Stimulated activated CD4-positive, alpha-beta T cell treated with anti-CD3 and anti-CD28 coated beads, Interleukin-1b, Interleukin-23, amount 100 ng/mL, for 48 hours (primary cell): ENCODE measurements around the gene RAET1L.
"Not testable (repeated sequence)": the region's sequence is repeated elsewhere in the genome, so short reads cannot be mapped to it uniquely, and the experiment has no call there.

ENCODE experiments used
- DNase-seq: peaks from one replicate; pipeline ENCODE4 v3.0.0-alpha.2; 2020

The RAET1L gene, protein sequence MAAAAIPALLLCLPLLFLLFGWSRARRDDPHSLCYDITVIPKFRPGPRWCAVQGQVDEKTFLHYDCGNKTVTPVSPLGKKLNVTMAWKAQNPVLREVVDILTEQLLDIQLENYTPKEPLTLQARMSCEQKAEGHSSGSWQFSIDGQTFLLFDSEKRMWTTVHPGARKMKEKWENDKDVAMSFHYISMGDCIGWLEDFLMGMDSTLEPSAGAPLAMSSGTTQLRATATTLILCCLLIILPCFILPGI

DNA sequence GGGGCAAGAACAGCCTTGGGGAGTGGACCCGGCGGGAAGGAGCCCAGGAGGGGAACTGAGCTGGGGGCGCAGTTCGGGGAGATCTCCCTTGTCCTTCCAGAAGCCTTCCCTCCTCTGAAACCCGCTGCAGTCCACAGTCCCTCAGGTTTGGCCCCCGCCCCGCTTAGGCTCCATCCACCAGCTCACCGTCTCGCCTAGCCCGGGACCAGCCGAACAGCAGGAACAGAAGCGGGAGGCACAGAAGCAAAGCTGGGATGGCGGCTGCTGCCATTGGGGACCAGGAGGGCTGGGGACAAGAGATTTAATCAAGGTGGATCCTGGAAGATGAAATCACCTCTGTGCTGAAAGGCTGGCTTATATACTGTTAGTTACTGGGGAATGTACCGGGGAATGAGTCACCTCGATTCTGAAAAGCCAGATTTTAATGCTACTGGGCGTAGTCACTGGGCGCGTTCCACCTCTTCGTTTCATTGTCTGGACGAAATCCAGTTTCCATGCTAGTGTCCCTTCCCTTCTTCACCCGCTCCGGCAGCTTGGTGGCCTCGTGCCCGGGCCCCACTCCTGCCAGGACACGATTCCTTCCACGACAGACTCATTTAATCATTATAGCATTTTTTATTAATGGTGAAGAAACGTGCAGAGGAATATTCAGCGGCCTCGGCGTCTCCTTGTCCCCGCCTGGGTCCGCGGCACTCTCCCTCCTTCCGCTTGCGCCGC is at the start of gene RAET1L:
TSS of gene RAET1L (minus strand) at position 332 of the 717 bp plus-strand sequence. CDS start at position 271, 61 bp downstream.
- peak; percentile 25 for DNase-seq

DNA sequence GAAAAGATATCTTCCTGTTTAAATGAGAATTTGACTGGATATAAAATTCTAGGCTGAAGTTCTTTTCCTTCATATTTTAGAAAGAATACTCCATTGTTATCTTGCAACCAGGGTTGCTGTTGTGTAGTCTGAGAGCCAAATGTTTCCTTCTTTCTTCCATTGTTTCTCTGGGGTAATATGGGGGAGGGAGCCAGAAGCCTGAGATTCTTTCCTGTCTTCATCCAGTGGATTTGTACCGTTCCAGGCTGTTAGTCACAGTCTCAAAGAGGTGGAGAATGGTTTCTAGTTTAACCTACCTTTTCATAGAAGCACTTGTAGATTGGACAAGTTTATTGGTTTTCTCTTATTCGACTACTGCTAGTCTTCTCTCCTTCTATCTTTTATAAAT is 49.7 kb upstream of the RAET1L start:
- no peak for DNase-seq

DNA sequence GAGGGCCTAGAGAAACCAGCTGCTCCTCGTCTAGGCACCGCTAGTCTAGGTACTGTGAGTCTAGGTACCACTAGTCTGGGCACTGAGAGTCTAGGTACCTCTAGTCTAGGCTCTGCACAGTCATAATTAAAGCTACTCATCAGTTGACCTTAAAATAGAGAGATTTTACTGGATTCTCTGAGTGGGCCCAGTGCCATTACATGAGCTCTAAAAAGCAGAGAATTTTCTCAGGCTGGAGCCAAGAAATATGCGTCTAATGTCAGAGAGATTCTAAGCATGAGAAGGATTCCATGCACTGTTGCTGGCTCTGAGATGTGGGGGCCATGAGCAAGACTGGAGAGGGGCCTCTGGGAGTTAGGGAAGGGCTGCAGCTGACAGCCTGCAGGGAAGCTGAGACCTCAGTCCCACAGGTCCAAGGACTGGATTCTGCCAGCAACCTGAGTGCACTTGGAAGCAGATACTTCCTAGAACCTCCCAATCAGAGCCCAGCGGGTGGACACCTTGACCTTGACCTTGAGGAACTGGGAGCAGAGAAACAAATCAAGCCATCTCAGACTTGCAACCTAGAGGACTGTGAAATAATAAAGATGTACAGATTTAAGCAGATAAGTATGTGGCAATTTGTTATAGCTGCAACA is 49.2 kb upstream of the RAET1L start:
- DNase-seq: not testable (repeated sequence)

DNA sequence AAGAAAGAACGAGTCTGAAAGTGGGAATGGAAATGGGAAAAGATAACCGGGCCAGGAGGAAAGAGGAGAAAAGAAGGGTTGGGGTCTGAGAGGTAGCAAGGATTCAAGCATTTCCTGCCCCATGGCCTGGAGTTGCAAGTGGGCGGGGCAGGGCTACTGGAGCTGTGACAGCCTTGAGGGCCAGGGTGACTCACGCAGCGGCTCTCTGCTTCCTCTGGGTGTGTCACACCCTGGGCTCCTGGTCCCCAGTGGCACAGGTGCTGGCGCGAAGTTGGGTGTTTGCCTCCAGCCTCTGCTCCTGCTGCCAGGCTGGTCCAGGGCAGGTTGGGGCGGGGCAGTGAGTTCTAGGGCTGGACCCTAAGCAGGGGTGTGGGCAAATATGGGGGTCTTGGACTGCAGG is 46.9 kb upstream of the RAET1L start:
- DNase-seq: peak; percentile 49

DNA sequence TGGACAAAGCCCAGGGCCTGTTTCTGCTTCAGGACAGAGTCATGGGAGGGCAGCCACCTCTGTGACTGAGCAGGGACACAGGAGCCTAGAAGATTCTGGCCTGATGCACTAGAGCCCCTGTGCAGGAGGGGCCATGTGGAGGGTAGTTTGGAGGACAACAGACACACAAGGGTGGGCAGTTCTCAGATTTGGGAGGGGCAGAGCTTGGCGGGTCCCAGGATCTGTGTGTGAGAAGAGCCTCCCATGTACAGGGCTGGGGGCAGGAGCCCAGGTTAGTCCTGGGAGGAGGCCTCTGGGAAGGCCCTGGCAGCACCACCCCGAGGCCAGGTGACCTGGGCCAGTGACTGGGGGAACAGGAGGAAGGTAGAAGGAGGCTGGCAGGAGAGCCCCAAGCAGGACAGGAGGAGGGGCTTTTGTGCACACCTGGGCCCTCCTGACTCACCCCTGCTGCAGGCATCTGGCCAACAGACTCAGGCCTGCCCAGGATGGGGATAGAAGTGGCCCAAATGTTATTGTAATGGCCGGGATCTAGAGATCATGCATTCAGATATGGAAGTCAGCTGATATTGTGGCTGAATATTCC is 45.0 kb upstream of the RAET1L start:
- no peak for DNase-seq

DNA sequence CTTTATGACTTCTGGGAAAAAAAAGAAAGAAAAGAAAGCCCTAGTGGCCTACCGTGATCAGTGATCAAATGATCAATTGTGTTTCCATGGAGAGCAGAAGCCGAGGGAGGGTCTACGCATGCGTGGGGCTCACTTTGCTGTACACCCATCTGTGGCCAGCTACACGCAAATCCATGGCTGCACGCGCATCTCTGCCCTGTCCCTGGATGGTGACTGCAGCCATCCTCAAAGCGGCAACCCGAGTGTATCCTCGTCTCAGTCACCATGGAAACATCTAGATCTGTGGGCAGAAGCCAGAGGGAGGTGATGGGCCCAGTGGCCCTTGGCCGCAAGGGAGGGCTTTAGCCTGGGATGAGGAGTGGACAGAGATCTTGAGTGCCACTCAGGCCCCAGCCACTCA is 44.4 kb upstream of the RAET1L start:
- no peak for DNase-seq

DNA sequence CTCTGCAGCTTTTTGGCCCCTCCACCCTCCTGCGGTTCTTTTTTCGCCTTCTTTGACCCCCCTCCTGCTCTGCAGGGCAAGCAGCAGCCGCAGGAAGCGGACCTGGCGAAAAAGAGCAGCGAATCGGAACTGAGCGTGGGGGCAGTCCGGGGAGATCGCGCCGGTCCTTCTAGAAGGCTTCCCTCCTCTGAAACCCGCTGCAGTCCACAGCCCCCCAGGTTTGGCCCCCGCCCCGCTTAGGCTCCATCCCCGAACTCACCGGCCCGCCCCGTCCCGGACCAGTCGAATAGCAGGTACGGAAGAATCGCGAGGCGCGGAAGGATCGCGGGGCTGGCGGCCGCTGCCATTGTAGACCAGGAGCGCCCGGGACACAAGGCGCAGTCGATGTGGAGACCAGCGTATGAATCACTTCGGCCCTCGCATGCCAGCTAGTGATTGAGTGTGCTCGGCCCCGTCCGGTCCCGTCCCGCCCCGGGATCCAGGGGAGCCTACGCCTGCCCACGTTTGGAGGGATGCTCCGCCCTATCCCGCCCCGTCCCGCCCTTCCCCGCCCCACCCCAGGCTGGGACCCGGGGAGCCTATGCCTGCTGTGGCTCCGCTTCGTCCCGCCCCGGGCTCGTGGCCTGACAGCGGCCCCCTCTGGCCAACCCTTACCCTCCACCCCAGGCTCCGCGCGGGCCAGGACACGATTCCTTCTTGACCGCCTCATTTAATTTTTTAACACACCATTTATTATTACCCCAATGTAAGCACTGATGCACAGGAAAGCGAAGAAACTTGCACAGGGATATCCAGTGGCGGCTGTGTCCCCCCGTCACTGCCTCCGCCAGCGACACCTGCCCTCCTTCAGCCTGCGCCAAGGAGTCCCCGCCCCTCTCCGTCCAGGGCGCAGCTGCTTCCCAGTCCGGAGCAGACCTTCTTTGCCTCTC is 43.7 kb upstream of the RAET1L start, which contains the start of gene ULBP3:
TSS of gene ULBP3 (minus strand) at position 402 of the 929 bp plus-strand sequence. CDS start at position 347, 55 bp downstream.
- DNase-seq: peak; percentile 62

DNA sequence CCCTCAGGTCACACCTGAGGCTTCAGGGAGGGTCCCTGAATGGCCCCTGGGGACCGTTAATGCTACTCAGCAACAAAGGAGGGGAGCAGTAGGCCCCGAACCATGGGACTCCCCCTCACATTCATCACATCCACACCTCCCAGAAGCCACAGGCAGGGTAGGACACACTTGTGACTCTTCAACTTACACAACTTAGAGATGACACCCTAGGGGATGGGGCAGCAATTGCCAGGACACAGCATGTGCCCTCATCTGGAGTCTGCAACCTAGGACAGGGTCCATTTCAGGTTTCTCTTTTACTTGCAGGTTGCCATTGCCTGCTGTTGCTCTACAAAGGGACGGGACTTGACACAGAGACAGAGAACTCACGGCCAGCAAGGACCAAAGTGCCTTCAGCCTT is 42.8 kb upstream of the RAET1L start:
- DNase-seq: no peak

DNA sequence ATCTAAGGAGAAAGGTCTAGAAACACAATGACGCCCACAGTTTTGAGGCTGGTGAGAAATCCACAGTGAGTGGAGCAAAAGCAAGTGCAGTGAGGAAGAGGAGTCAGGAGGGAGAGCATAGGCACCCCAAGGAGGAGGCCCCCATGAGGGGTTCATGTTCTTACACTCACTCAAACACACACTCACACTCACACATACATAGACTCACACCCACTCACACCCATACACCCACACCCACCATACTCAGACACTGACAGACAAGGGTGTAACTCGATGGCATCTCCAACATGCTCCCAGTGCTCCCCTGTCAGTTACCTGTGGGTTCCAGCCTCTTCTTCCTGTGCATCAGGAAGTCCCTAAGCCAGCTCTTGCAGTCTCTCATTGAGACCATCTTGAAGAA is 39.8 kb upstream of the RAET1L start:
- no peak for DNase-seq

DNA sequence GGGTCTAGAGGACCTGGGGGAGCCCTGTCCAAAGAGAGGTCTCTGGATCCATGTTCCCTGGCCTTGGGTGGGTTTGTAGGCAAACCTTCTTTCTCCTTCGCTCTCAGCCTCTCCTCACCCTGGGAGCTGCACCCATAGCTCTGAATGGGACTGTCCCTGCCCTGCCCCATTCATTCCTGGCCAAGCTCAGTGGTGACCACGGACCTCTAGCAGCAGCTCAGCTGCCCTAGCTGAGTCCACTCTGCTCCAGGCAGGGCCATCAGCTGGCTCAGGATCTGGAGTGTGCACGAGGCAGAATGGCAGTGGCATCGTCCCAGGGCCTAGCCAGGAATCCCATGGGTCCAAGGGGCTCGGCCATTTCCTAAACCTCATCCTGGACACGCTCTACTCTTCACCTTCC is 38.3 kb upstream of the RAET1L start:
- DNase-seq: no peak

DNA sequence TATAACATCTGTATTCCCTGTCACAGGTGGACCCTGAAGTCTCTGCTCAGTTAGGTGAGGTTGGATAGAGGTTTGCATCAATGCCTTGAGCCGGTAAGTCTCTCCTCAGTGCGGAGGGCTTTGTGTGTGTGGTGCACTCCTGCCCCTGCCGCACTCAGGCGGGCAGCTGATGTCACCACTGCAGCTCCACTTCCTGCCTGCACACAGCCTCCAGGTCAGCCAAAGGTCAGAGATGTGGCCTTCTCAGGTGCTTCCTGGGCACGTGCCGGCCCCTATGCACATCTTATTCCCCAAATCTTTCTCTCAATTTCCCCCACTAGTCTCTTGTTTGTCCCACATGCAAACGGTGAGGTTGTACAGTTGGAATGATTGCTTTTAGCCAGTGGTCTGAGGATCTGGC is 34.6 kb upstream of the RAET1L start:
- not testable (repeated sequence) for DNase-seq

DNA sequence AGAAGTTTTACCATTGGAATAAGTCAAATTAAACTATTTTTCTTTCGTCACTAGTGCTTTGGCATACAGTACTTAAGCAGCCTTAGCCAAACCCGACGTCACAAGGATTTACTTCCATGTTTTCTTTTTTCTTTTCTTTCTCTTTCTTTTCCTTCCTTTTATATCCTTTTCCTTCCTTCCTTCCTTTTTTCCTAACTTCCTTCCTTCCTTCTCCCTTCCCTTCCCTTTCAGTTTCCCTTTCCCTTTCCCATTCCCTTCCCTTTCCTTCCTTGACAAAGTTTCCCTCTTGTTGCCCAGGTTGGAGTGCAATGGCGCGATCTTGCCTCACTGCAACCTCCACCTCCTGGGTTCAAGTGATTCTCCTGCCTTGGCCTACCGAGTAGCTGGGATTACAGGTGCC is 33.7 kb upstream of the RAET1L start:
- no peak for DNase-seq

DNA sequence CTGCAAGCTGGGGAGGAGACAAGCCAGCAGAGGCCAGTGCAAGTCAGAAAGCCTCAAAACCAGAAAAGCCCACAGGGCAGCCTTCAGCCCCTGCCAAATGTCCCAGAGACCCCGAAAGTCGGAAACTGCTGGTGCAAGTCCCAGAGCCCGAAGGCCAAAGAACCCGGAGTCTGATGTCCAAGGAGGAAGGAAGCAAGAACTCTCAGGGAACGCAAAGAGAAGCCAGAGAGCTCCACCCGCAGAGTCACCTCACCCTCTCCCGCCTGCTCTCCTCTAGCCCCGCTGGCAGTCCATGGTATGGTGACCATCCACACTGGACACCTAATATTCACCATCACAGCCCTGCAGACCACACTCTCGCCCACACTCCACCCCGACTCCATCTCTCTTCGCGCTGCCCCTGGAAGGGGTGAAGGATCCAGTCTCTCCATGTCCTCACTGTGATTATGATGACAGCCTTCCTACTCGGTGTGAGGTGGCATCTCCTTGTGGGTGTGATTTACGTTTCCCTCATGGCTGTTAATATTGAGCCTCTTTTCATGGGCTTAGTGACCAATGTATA is 33.0 kb upstream of the RAET1L start:
- no peak for DNase-seq

DNA sequence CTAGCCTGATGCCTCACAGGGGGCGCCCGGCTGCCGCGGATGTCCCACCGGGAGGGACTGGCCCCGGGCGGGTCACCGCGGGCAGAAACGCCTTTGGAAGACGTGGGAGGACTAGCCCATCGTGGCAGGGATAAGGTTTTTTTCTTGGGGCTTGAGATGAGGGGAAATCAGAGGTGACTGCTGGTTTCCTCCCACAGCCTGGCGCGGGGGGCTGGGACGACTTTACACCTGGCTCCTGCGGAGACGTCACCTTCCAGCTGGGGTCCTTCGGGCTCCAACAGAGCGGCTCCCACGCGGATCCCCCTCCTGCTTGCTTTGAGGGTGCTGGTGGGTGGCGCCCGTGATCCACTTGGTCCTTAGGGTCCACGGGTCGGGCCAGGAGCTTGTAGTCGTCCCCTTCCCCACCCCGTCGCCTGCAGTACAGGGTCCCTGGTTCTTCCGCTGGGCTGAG is 32.2 kb upstream of the RAET1L start:
- DNase-seq: no peak

DNA sequence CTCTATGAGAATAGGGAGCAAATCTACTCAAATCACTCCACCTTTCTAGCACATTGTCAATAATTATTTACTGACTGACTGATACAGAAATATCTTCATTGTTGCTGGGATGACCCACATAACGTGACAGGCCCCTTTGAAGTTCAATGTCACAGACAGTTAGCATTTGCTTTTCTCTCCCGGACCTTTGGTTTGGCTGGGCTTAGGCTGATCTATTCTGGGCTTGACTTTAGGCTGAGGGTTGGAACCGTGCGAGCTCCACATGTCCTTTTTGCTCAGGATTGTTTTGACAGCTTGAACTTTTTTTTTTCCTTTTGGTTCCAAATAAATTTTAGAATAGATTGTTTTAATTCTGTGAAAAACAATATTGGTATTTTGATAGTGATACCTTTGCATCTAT is 31.6 kb upstream of the RAET1L start:
- DNase-seq: no peak

DNA sequence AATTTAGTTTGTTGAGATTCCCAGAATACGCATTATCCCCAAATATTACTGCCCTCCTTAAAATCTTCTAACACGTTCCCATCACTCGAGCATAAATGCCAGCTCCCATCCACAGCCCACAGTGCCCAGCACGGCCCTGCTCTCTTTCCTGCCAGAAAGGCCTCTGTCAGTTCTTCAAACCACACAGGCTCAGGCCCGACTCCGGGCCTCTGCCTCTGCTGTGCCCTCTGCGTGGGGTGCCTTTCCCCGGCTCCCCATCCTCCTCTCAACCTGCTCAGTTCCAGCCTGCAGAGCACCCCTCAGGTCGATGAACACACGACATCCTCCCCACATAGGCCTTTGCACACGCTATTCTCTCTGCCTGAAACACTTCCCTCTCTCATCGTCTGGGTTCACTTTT is 30.8 kb upstream of the RAET1L start:
- DNase-seq: no peak

DNA sequence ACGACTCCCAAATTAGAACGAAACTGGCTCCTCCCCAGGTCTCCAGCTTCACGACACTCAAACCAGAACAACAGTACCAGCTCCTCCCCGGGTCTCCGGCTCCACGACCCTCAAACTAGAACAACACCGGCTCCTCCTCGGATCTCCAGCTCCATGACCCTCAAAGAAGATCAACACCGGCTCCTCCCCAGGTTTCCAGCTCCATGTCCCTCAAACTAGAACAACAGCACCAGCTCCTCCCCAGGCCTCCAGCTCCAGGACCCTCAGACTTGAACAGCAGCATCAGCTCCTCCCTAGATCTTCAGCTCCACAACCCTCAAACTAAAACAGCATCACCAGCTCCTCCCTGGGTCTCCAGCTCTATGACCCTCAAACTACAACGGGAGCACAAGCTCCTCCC is 29.8 kb upstream of the RAET1L start:
- DNase-seq: no peak

DNA sequence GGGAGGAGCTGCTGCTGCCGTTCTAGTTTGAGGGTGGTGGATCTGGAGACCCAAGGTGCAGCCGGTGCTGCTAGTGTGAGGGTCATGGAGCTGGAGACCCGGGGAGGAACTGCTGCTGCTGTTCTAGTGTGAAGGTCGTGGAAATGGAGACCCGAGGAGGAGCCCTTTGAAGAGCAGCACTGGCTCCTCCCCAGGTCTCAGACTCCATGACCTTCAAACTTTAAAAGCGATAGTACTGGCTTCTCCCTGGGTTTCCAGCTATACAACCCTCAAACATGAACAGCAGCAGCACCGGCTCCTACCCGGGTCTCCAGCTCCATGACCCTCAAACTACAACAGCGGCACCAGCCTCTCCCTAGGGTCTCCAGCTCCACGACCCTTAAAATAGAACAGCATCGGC is 28.1 kb upstream of the RAET1L start:
- DNase-seq: no peak

DNA sequence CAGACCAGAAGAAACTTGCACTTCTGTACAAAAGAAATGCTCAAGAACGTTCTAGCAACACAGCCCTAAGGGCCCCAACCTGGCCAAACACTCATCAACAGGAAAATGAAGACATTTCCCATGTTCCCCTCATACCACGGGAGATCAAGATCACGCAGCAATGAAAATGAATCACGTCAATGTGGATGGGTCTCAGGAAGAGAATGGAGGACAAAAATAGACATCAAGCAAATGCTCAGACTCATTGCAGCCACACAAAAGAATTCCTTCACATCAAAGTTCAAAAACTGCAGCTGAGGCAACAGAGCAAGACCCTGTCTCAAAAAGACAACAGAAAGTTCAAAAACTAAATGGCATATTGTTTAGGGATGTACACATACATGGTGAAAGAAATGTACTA is 25.5 kb upstream of the RAET1L start:
- no peak for DNase-seq

DNA sequence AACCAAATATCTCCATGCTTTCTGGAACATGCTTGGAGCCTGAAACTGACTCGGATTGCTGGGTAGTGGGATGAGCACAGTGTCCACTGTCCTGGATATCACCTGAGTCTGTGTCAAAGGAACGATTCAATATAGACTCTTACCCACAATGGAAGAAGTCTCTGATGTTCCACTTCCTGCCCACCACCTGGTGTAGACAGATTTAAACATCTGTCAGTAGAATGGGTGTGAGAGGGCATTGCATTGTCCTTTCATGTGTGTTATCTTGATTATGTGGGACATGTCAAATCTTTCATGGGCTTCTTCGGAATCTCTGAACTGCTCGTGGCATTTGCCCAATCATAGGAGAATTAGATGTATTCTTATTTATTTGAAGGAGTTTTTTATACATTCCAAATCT is 22.8 kb upstream of the RAET1L start:
- DNase-seq: no peak

DNA sequence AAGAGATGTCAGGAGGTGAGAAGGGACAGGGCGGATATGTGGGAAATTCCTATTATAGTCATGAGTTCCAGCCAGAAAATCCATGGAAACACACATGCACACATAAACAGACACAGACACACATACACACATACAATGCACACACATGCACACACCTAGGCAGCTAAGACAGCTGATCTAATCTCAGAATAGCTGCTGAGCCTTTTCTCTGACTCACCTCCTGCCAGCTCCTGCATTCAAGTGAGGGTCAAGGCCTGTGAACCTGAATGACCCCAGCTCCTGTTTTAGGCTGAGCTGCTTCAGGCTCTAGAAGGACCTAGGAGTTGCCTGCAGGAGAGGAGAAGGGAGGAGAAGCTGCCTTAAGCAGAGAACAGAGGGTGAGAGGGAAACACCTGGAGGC is 21.6 kb upstream of the RAET1L start:
- DNase-seq: no peak

DNA sequence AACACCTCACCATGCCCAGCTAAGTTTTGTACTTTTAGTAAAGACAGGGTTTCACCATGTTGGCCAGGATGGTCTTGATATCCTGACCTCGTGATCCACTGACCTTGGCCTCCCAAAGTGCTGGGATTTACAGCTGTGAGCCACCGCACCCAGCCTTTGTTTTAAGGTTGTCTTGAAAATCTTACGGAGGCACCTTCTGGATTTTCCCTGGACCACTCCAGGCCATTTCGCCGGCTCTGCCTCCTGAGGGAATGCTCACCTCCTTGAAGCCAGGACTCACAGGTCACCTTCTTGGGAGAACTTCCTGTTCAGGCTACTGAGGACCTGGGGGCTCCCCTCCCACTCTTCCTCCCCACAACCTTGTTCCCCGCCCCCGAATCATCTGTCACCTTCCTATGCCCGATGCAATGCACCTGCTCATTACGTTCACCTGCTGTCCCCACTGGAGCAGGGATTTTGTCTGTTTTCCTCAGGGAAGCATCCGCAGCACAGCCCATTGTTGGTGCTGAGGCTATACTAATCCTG is 19.4 kb upstream of the RAET1L start:
- DNase-seq: no peak
